Gastrocnemius medialis (tissue), 4 donors: ENCODE measurements around the gene KLF2. TPM values are rescaled to one million over a fixed set of nuclear protein-coding genes. Genes with fewer than 3 reads are reported as not detected.

Experiments used
- ATAC-seq, 2 donors: fragments of 150-250 bp; one replicate each; pipeline ENCODE4 v1.9.1; 2016
- DNase-seq, 2 donors: peaks; one replicate each; pipeline ENCODE4 v3.0.0-alpha.2; 2019
- H3K27ac ChIP-seq, 4 donors: fragments of 200-600 bp; sonication (generic); 1 replicate in 1 of 4; 2 replicates in 3 of 4; pipeline ENCODE4 v1.5.1; 2016 to 2018; ENCODE audit warnings: mild to moderate bottlenecking in 2 of 4, moderate library complexity in 1 of 4
- H3K27me3 ChIP-seq, 3 donors: fragments of 200-600 bp; sonication (generic) in 2 of 3; 1 replicate in 1 of 3; 2 replicates in 2 of 3; pipeline versions ENCODE4 v1.5.1 to v1.6.0; 2016 to 2019; ENCODE audit warnings: mild to moderate bottlenecking in 1 of 3, moderate library complexity in 1 of 3
- H3K36me3 ChIP-seq, 2 donors: fragments of 200-600 bp; sonication (generic) in 1 of 2; one replicate each; pipeline ENCODE4 v1.5.1; 2017 to 2018
- H3K4me1 ChIP-seq, 2 donors: fragments of 200-600 bp; sonication (generic) in 1 of 2; one replicate each; pipeline ENCODE4 v1.5.1; 2016 to 2017; ENCODE audit warnings: mild to moderate bottlenecking in 2 of 2
- H3K4me3 ChIP-seq, 4 donors: fragments of 200-600 bp; sonication (generic) in 3 of 4; 1 replicate in 1 of 4; 2 replicates in 3 of 4; pipeline ENCODE4 v1.5.1; 2016 to 2019; ENCODE audit warnings: mild to moderate bottlenecking in 2 of 4
- H3K9me3 ChIP-seq, 3 donors: fragments of 200-600 bp; sonication (generic) in 2 of 3; 1 replicate in 1 of 3; 2 replicates in 2 of 3; pipeline ENCODE4 v1.5.1; 2016 to 2019
- CTCF ChIP-seq, 5 experiments: fragments of 450-650 bp in 3 of 5; fragments of 200-600 bp in 2 of 5; sonication (generic) in 2 of 5; IDR thresholded peaks in 4 of 5; conservative IDR thresholded peaks in 1 of 5; 1 replicate in 4 of 5; 2 replicates in 1 of 5; pipeline ENCODE4 v1.5.1; 2016 to 2019; ENCODE audit warnings: antibody characterized with exemption in 5 of 5, mild to moderate bottlenecking in 3 of 5, moderate library complexity in 3 of 5
- POLR2A ChIP-seq, 2 donors: fragments of 450-650 bp; IDR thresholded peaks; one replicate each; pipeline ENCODE4 v1.6.1; 2017; ENCODE audit warnings: antibody characterized with exemption in 2 of 2, mild to moderate bottlenecking in 2 of 2, moderate library complexity in 2 of 2
- in situ Hi-C, 4 donors: fragments of 200-750 bp; cut with MboI; loops; one replicate each; pipeline versions ENCODE4 v1.15.0 to v1.8.0; 2017; ENCODE audit warnings: low sequenced_read_pairs in 4 of 4
- intact Hi-C: fragments of 100-400 bp; cut with DNase I; formaldehyde crosslinking; loops from one replicate; pipeline ENCODE4 v1.15.1; 2023; ENCODE audit warnings: low total_unique reads
- total RNA-seq, 4 donors: library from RNA; depleted of rRNA; stranded (reverse); fragments of >200 nt; gene quantifications; one replicate each; pipeline versions ENCODE4 v1.1.0 to v1.2.3, GENCODE V29; 2016

Gene KLF2
- total RNA-seq, 4 donors from 2014 or later: 6.8 to 45.6 (median 32.0) TPM

- no peaks in the 10 kb centered on the region for H3K27me3 ChIP-seq
- peaks cover 0 to 12% of the 10 kb centered on the region in 2 donors for H3K36me3 ChIP-seq
- TF ChIP-seq POLR2A (IDR thresholded peaks at IDR 0.05) (no peak), CTCF (IDR thresholded peaks at IDR 0.05 in 4 of 5, conservative IDR thresholded peaks at IDR 0.05 in 1 of 5) (no peak)
- no peaks in the 10 kb centered on the region for H3K9me3 ChIP-seq
- in situ Hi-C loops (no loop called here), intact Hi-C loops (no loop called here)
- H3K27ac ChIP-seq: peak overlapping the region in 1 of 4 donors; percentile 58
- DNase-seq (no peak), ATAC-seq (no peak)
- H3K4me3 ChIP-seq: no peak overlapping the region
- H3K4me1 ChIP-seq: peaks cover 14% of the 10 kb centered on the region in 2 donors
Measured at GRCh38 chr19:16358456-16358855, 33.8 kb downstream of the KLF2 start.

GRCh38 chr19:16359074-16359473 lies 34.4 kb downstream of the KLF2 start:
- Histone ChIP-seq H3K27me3 (no peaks in the 10 kb centered on the region), H3K9me3 (no peaks in the 10 kb centered on the region), H3K36me3 (peaks cover 0 to 8% of the 10 kb centered on the region in 2 donors), H3K4me1 (peaks cover 14 to 19% of the 10 kb centered on the region in 2 donors), H3K27ac (peak overlapping the region in 3 of 4 donors; percentile 18 to 58 (median 24)), H3K4me3 (no peak overlapping the region)
- intact Hi-C loops: no loop called here
- TF ChIP-seq CTCF (IDR thresholded peaks at IDR 0.05 in 4 of 5, conservative IDR thresholded peaks at IDR 0.05 in 1 of 5): no peak
- TF ChIP-seq POLR2A (IDR thresholded peaks at IDR 0.05): no peak
- in situ Hi-C loops: no loop called here
- DNase-seq (no peak), ATAC-seq (peak; percentile 12 to 69)

- DNase-seq (no peak), ATAC-seq (no peak)
- TF ChIP-seq POLR2A (IDR thresholded peaks at IDR 0.05) (no peak), CTCF (IDR thresholded peaks at IDR 0.05 in 4 of 5, conservative IDR thresholded peaks at IDR 0.05 in 1 of 5) (no peak)
- intact Hi-C loops: no loop called here
- no peaks in the 10 kb centered on the region for H3K9me3 ChIP-seq
- peaks cover 0 to 8% of the 10 kb centered on the region in 2 donors for H3K36me3 ChIP-seq
- H3K4me3 ChIP-seq: no peak overlapping the region
- in situ Hi-C loops: no loop called here
- H3K27me3 ChIP-seq: no peaks in the 10 kb centered on the region
- peak overlapping the region in 1 of 4 donors; percentile 58 for H3K27ac ChIP-seq
- H3K4me1 ChIP-seq: peaks cover 14 to 16% of the 10 kb centered on the region in 2 donors
Measured at GRCh38 chr19:16359964-16360363, 35.3 kb downstream of the KLF2 start.

GRCh38 chr19:16360738-16361137 lies 36.1 kb downstream of the KLF2 start:
- Histone ChIP-seq H3K9me3 (no peaks in the 10 kb centered on the region), H3K36me3 (peaks cover 0 to 8% of the 10 kb centered on the region in 2 donors), H3K4me1 (peaks cover 16 to 22% of the 10 kb centered on the region in 2 donors), H3K4me3 (no peak overlapping the region), H3K27me3 (no peaks in the 10 kb centered on the region), H3K27ac (peak overlapping the region in 2 of 4 donors; percentile 20 to 38)
- in situ Hi-C loops (no loop called here), intact Hi-C loops (no loop called here)
- ATAC-seq: no peak
- no peak for DNase-seq
- TF ChIP-seq CTCF (IDR thresholded peaks at IDR 0.05 in 4 of 5, conservative IDR thresholded peaks at IDR 0.05 in 1 of 5) (no peak), POLR2A (IDR thresholded peaks at IDR 0.05) (no peak)

- peak in 1 of 2 donors; percentile 23 for ATAC-seq
- H3K4me1 ChIP-seq: peaks cover 18 to 27% of the 10 kb centered on the region in 2 donors
Measured at GRCh38 chr19:16361254-16361653, 36.6 kb downstream of the KLF2 start.

More at GRCh38 chr19:16361254-16361653, 36.6 kb downstream of the KLF2 start:
- Histone ChIP-seq H3K27me3 (no peaks in the 10 kb centered on the region), H3K4me3 (no peak overlapping the region), H3K9me3 (no peaks in the 10 kb centered on the region), H3K36me3 (peaks cover 0 to 8% of the 10 kb centered on the region in 2 donors), H3K27ac (peak overlapping the region in 3 of 4 donors; percentile 14 to 38 (median 34))
- no peak for DNase-seq
- in situ Hi-C loops (no loop called here), intact Hi-C loops (no loop called here)
- TF ChIP-seq CTCF (IDR thresholded peaks at IDR 0.05 in 4 of 5, conservative IDR thresholded peaks at IDR 0.05 in 1 of 5): no peak
- TF ChIP-seq POLR2A (IDR thresholded peaks at IDR 0.05): no peak
